Endothelial cell of umbilical vein (primary cell): ENCODE measurements around the gene UQCRHL. TPM values are rescaled to one million over a fixed set of nuclear protein-coding genes. Genes with fewer than 3 reads are reported as not detected.

Experiments used
- BruUV-seq: library from RNA; stranded (reverse); fragments of 400-500 nt; replicated peaks from 2 replicates; lab custom pipeline; 2021; lab: Mats Ljungman, UMichigan
- CTCF ChIA-PET: fragments of 300-600, 350-600 bp; sonication (Branson Sonifier 250); formaldehyde crosslinking; loops from one replicate; lab custom pipeline; 2021; ENCODE audit warnings: antibody characterized with exemption, inconsistent platforms; lab: Charles Lee
- POLR2A ChIA-PET: fragments of 300-600, 350-600 bp; sonication (Branson Sonifier 250); formaldehyde crosslinking; loops from one replicate; lab custom pipeline; 2021; ENCODE audit warnings: antibody characterized with exemption, inconsistent platforms; lab: Charles Lee
- DNase-seq: peaks from one replicate; pipeline ENCODE4 v3.0.0-alpha.2; 2011; ENCODE audit warnings: low read depth, low spot score
- FAIRE-seq: peaks from 2 replicates; lab custom pipeline; 2011; peaks lifted over from hg19 to GRCh38; lab: Jason Lieb, UNC
- H2AFZ ChIP-seq: 2 replicates; pipeline ENCODE4 v1.6.0; 2012; ENCODE audit warnings: low read depth, low read length, control low read depth, inconsistent platforms
- H3K27ac ChIP-seq: 2 replicates; pipeline ENCODE4 v1.5.1; 2011; ENCODE audit warnings: low read depth, mild to moderate bottlenecking, control low read depth, low read length, moderate library complexity; ENCODE audit not compliant: insufficient read depth
- H3K27me3 ChIP-seq, 2 experiments: 2 replicates each; pipeline versions ENCODE4 v1.6.0 to v1.6.1; 2011; ENCODE audit warnings: low read length in 2 of 2, mixed read lengths in 1 of 2; ENCODE audit not compliant: control insufficient read depth in 2 of 2, insufficient read depth in 2 of 2
- H3K36me3 ChIP-seq, 2 experiments: 2 replicates in 1 of 2; 3 replicates in 1 of 2; pipeline ENCODE4 v1.5.1; 2011; ENCODE audit warnings: low read length in 2 of 2, mild to moderate bottlenecking in 1 of 2, moderate library complexity in 1 of 2; ENCODE audit not compliant: control insufficient read depth in 2 of 2, insufficient read depth in 2 of 2; ENCODE audit errors: extremely low read depth in 1 of 2
- H3K4me1 ChIP-seq: 3 replicates; pipeline ENCODE4 v1.5.1; 2011; ENCODE audit warnings: mild to moderate bottlenecking, low read length; ENCODE audit not compliant: control insufficient read depth, insufficient read depth; ENCODE audit errors: extremely low read depth
- H3K4me2 ChIP-seq: 2 replicates; pipeline ENCODE4 v1.6.1; 2011; ENCODE audit warnings: low read length, control low read depth, mixed read lengths; ENCODE audit not compliant: insufficient read depth
- H3K4me3 ChIP-seq, 3 experiments: fragments of 200-600 bp in 1 of 3; sonication (generic), shearing (Covaris generic) in 1 of 3; replicated peaks in 1 of 3; 2 replicates each; pipeline ENCODE4 v1.5.1; 2011 to 2016; ENCODE audit warnings: control low read depth in 3 of 3, low read length in 3 of 3, mild to moderate bottlenecking in 2 of 3, inconsistent platforms in 1 of 3, low read depth in 1 of 3, moderate library complexity in 1 of 3; ENCODE audit not compliant: insufficient read depth in 1 of 3
- H3K79me2 ChIP-seq: 2 replicates; pipeline ENCODE4 v1.6.0; 2012; ENCODE audit warnings: low read length, inconsistent platforms; ENCODE audit not compliant: control insufficient read depth, insufficient read depth
- H3K9ac ChIP-seq: replicated peaks from 2 replicates; pipeline ENCODE3; 2011; ENCODE audit warnings: low read length, control low read depth; ENCODE audit not compliant: insufficient read depth; ENCODE audit errors: extremely low read depth
- H3K9me1 ChIP-seq: replicated peaks from 3 replicates; pipeline ENCODE4 v1.6.0; 2011; ENCODE audit warnings: mild to moderate bottlenecking, low read length; ENCODE audit not compliant: control insufficient read depth, insufficient read depth; ENCODE audit errors: extremely low read depth
- H3K9me3 ChIP-seq: replicated peaks from 2 replicates; pipeline ENCODE4 v1.5.1; 2012; ENCODE audit warnings: low read length, inconsistent platforms; ENCODE audit not compliant: control insufficient read depth, insufficient read depth
- H4K20me1 ChIP-seq: replicated peaks from 2 replicates; pipeline ENCODE3; 2011; ENCODE audit warnings: mild to moderate bottlenecking, low read length; ENCODE audit not compliant: control insufficient read depth, insufficient read depth; ENCODE audit errors: extremely low read depth
- CTCF ChIP-seq, 2 donors: IDR thresholded peaks; 1 replicate in 1 of 2; 2 replicates in 1 of 2; pipeline ENCODE4 v1.5.1; 2011; ENCODE audit warnings: low read length in 2 of 2, mild to moderate bottlenecking in 2 of 2, moderate library complexity in 2 of 2, control low read depth in 1 of 2, inconsistent platforms in 1 of 2, low read depth in 1 of 2; ENCODE audit not compliant: insufficient read depth in 1 of 2; ENCODE audit errors: extremely low read depth in 1 of 2
- EZH2 ChIP-seq: IDR thresholded peaks from 2 replicates; pipeline ENCODE4 v1.6.1; 2012; ENCODE audit warnings: borderline replicate concordance, low read depth, mild to moderate bottlenecking, moderate library complexity, low read length, inconsistent platforms; ENCODE audit not compliant: severe bottlenecking
- FOS ChIP-seq: IDR thresholded peaks from 2 replicates; pipeline ENCODE4 v1.6.1; 2011; ENCODE audit warnings: mild to moderate bottlenecking, low read length, moderate library complexity, borderline replicate concordance; ENCODE audit not compliant: insufficient read depth
- GATA2 ChIP-seq: IDR thresholded peaks from 2 replicates; pipeline ENCODE4 v1.7.0; 2011; ENCODE audit warnings: low read depth, mild to moderate bottlenecking, moderate library complexity, mixed read lengths, low read length; ENCODE audit not compliant: insufficient read length, insufficient read depth
- JUN ChIP-seq: IDR thresholded peaks from 2 replicates; pipeline ENCODE4 v1.6.1; 2011; ENCODE audit warnings: borderline replicate concordance, low read depth; ENCODE audit not compliant: insufficient read length, insufficient read depth
- MAX ChIP-seq: IDR thresholded peaks from 2 replicates; pipeline ENCODE4 v1.6.1; 2011; ENCODE audit not compliant: insufficient read depth, insufficient read length
- MYC ChIP-seq: IDR thresholded peaks from one replicate; pipeline ENCODE4 v1.6.1; 2011; ENCODE audit warnings: mild to moderate bottlenecking, low read depth, low read length
- POLR2A ChIP-seq: IDR thresholded peaks from 2 replicates; pipeline ENCODE4 v1.6.1; 2012; ENCODE audit warnings: low read depth, mild to moderate bottlenecking, control low read depth, low read length
- POLR2AphosphoS5 ChIP-seq: IDR thresholded peaks from 2 replicates; pipeline ENCODE4 v1.6.1; 2012; ENCODE audit warnings: low read depth, mild to moderate bottlenecking, control low read depth, low read length, moderate library complexity; ENCODE audit not compliant: insufficient read depth
- dilution Hi-C: fragments of 300-500 bp; cut with MboI; formaldehyde crosslinking; loops from one replicate; pipeline ENCODE4 v1.15.0; 2019; ENCODE audit warnings: low sequenced_read_pairs; ENCODE audit not compliant: extremely low pct_ligation_motif_present
- intact Hi-C: fragments of 100-400 bp; cut with micrococcal nuclease; formaldehyde crosslinking; loops from one replicate; pipeline ENCODE4 v1.10.0; 2022
- polyA plus RNA-seq, 4 experiments: library from polyadenylated mRNA; depleted of rRNA in 3 of 4; stranded (reverse) in 3 of 4; unstranded in 1 of 4; fragments of >200 nt; gene quantifications; 2 replicates each; pipeline versions ENCODE4 v1.2.1 to v1.2.3, GENCODE V29; 2011 to 2012; ENCODE audit warnings: missing spikeins in 1 of 4
- total RNA-seq: library from RNA; stranded (reverse); gene quantifications from 2 replicates; pipeline ENCODE4 v1.2.3, GENCODE V29; 2021

Gene UQCRHL
- total and polyA plus RNA-seq, 2 donors (not counting 3 experiments of a cell fraction or from before 2014, with no cell fraction given) = 0.92 to 1.4 TPM

GRCh38 chr1:15810073-15810472 lies 2.6 kb upstream of the UQCRHL start:
- no peak overlapping the region for H3K4me3 ChIP-seq
- no peak overlapping the region for H3K9ac ChIP-seq
- no peak for TF ChIP-seq MYC
- no peak for TF ChIP-seq GATA2
- no peak for TF ChIP-seq CTCF (IDR thresholded peaks at IDR 0.05; ENCODE audit: extremely low read depth in 1 of 2, insufficient read depth in 1 of 2, low read depth in 1 of 2, low read length in 2 of 2)
- no peak for TF ChIP-seq JUN
- TF ChIP-seq POLR2AphosphoS5 = no peak
- no peak for TF ChIP-seq FOS
- TF ChIP-seq POLR2A = no peak
- TF ChIP-seq MAX = no peak
- no peak for TF ChIP-seq EZH2
- no peaks in the 10 kb centered on the region for H3K27me3 ChIP-seq
- no peaks in the 10 kb centered on the region for H3K9me3 ChIP-seq
- dilution Hi-C loops = no loop called here
- H3K9me1 ChIP-seq = no peaks in the 10 kb centered on the region
- BruUV-seq = no TSS peak
- no peaks in the 10 kb centered on the region for H3K79me2 ChIP-seq
- H2AFZ ChIP-seq = no peak overlapping the region
- intact Hi-C loops = no loop called here
- DNase-seq (no peak), FAIRE-seq (no peak)
- no peaks in the 10 kb centered on the region for H3K4me1 ChIP-seq
- ChIA-PET POLR2A (no interaction called here), CTCF (interaction anchor here (0.6 kb wide), 1 partner anchor 147 kb away, joined by 3 read pairs; no protein-coding TSS in a partner anchor)
- no peaks in the 10 kb centered on the region for H3K36me3 ChIP-seq
- H4K20me1 ChIP-seq = no peaks in the 10 kb centered on the region
- no peak overlapping the region for H3K27ac ChIP-seq
- no peak overlapping the region for H3K4me2 ChIP-seq
